ENCODE measurements around the gene NOCT. TPM values are rescaled to one million over a fixed set of nuclear protein-coding genes. Genes with fewer than 3 reads are reported as not detected.

NOCT gene
- total and polyA plus RNA-seq, 2 of the 4 experiments (the other 2 are of a cell fraction): 5.5 to 41.4 TPM

DNA sequence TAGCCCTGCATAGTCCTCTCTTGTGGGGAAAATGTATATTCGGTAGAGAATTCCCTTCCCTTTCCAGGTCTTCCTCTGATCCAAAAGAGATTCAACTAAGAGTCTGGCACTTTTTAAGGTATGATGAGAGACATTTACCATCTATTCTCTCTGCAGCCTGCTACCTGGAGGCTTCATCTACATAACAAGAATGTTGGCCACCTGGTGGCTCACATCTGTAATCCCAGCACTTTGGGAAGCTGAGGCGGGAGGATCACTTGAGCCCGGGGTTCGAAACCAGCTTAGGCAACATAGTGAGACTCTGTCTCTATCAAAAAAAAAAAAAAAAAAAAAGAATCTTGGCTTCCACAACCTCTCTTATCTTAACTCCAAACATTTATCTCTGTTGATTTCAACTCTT lies 40.4 kb upstream of the NOCT start:
- Histone ChIP-seq H4K91ac (ENCODE audit: insufficient read depth, low read depth, low read length) (no peak overlapping the region), H4K20me1 (ENCODE audit: insufficient read depth, low read length) (no peaks in the 10 kb centered on the region), H4K5ac (ENCODE audit: low read depth, low read length) (no peak overlapping the region), H3K36me3 (ENCODE audit: control insufficient read depth, insufficient read depth, low read length) (no peaks in the 10 kb centered on the region), H2BK5ac (ENCODE audit: low read depth, low read length, poor library complexity, severe bottlenecking) (no peak overlapping the region), H3K27me3 (ENCODE audit: control insufficient read depth, insufficient read depth, low read length) (no peaks in the 10 kb centered on the region), H3K4me3 (ENCODE audit: insufficient read depth, low read depth, low read length) (no peak overlapping the region), H3K23ac (ENCODE audit: low read depth, low read length) (no peak overlapping the region), H3K9ac (ENCODE audit: low read depth, low read length) (no peak overlapping the region), H3K4me1 (ENCODE audit: control insufficient read depth, insufficient read depth, low read length) (no peaks in the 10 kb centered on the region), H2AK9ac (replicated peaks; ENCODE audit: low read depth, low read length, poor library complexity) (no peak overlapping the region), H3K27ac (ENCODE audit: insufficient read depth, low read length) (no peak overlapping the region), H3K9me1 (ENCODE audit: insufficient read depth, low read length) (peaks cover 3% of the 10 kb centered on the region; the same call in 1 of the 2 replicates), H2BK15ac (ENCODE audit: low read depth, low read length) (no peak overlapping the region), H3K18ac (ENCODE audit: low read depth, low read length) (no peak overlapping the region), H3K14ac (replicated peaks; ENCODE audit: low read depth, low read length) (no peak overlapping the region), H3K9me3 (ENCODE audit: control insufficient read depth, insufficient read depth, low read length) (no peaks in the 10 kb centered on the region), H2AFZ (replicated peaks; ENCODE audit: low read length, poor library complexity) (no peak overlapping the region), H3K4me2 (ENCODE audit: low read depth, low read length) (no peak overlapping the region), H4K8ac (ENCODE audit: low read depth in 2 of 2, low read length in 2 of 2) (no peak overlapping the region), H3K79me1 (ENCODE audit: low read depth in 1 of 2, low read length in 2 of 2) (no peaks in the 10 kb centered on the region), H2AK5ac (ENCODE audit: low read depth, low read length) (no peak overlapping the region), H2BK20ac (ENCODE audit: low read depth, low read length) (no peak overlapping the region), H2BK120ac (ENCODE audit: low read depth, low read length) (no peak overlapping the region), H3K4ac (ENCODE audit: low read depth, low read length) (no peak overlapping the region), H3K56ac (ENCODE audit: extremely low read depth, insufficient read depth, low read length) (no peak overlapping the region)
- intact Hi-C loops (cut with micrococcal nuclease): no loop called here
- whole genome bisulfite sequencing, 2 experiments (ENCODE audit: extremely low coverage in 2 of 2, insufficient read length in 1 of 2): 92% methylated on average over 3 of the region's 4 CpGs; no CpG with 5 or more reads in 1 of the 2 experiments
- no peak for TF ChIP-seq USF2 (IDR thresholded peaks at IDR 0.05; ENCODE audit: low read depth, low read length)
- TF ChIP-seq MAFK (IDR thresholded peaks at IDR 0.05; ENCODE audit: low read depth, low read length): no peak
- no peak for TF ChIP-seq BHLHE40 (IDR thresholded peaks at IDR 0.05; ENCODE audit: low read depth, low read length)
- TF ChIP-seq NFE2L2 (IDR thresholded peaks at IDR 0.05; ENCODE audit: low read depth, low read length): no peak
- ATAC-seq (ENCODE audit: low read depth): no peak
- POLR2A ChIA-PET (ENCODE audit: unreplicated experiment): no interaction called here
- dilution Hi-C loops (cut with HindIII; ENCODE audit: low sequenced_read_pairs, unreplicated experiment): no loop called here
- BruUV-seq (replicated peaks): no TSS peak
- DNase-seq: no peak
- CTCF ChIA-PET: no interaction called here
- in situ Hi-C loops (cut with MboI; ENCODE audit: low sequenced_read_pairs): no loop called here
